Measurements from ENCODE around the gene MRPS22. TPM values are rescaled to one million over a fixed set of nuclear protein-coding genes. Genes with fewer than 3 reads are reported as not detected.

MRPS22 gene
- total RNA-seq, 6 experiments from 2014 or later = 65.8 to 74.1 (median 71.0) TPM

DNA sequence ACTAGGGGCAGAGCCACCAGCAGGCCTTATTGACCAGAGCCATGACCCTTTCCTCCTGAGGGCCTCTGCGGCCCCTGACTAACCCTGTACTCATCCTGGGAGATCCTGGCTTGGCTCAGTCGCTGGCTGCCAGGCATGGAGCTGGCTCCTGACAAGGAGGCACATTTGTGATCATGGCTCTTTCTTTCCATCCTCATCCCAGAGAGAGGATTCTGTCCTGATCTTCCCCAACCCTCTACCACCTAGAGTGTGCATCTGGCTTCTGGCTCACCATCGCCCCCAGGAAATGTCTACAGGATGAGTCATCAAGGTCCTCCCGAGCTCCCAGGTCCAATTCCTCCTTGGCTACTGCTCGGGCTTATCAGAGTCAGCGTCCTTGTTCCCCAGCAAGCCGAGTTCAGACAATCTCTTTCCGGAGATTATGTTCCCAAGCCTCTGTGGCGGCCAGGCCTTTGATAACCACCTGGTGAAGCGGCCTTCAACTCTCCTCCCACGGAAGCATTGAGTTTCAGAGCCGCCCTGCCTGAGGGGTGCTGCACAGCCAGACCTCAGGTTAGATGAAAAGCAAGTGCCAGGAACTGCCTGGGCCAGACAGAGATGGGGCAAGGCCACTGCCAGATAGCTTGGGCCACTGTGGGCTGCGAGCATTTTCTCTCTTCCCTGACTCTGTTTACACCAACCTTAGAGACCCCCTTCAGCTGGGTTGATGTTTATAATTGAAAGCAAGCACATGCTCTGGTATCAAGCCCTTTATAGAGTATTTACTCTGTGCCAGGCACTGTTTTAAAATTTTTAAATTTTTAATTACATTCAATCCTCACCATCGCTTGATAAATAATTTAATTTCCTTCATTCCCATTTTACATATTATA lies 44.3 kb upstream of the MRPS22 start:
- peak overlapping the region; percentile 52 for H3K4me3 Mint-ChIP-seq
- TF ChIP-seq, protein P1, sequence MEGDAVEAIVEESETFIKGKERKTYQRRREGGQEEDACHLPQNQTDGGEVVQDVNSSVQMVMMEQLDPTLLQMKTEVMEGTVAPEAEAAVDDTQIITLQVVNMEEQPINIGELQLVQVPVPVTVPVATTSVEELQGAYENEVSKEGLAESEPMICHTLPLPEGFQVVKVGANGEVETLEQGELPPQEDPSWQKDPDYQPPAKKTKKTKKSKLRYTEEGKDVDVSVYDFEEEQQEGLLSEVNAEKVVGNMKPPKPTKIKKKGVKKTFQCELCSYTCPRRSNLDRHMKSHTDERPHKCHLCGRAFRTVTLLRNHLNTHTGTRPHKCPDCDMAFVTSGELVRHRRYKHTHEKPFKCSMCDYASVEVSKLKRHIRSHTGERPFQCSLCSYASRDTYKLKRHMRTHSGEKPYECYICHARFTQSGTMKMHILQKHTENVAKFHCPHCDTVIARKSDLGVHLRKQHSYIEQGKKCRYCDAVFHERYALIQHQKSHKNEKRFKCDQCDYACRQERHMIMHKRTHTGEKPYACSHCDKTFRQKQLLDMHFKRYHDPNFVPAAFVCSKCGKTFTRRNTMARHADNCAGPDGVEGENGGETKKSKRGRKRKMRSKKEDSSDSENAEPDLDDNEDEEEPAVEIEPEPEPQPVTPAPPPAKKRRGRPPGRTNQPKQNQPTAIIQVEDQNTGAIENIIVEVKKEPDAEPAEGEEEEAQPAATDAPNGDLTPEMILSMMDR (IDR thresholded peaks at IDR 0.05) = no peak
- peaks cover 41% of the 10 kb centered on the region for H3K36me3 Mint-ChIP-seq (ENCODE audit: low read depth)
- peaks cover 96% of the 10 kb centered on the region for H3K4me1 Mint-ChIP-seq (ENCODE audit: low read depth)
- peak overlapping the region; percentile 96 for H3K27ac Mint-ChIP-seq
- peak; percentile 75 for DNase-seq
- H3K9me3 Mint-ChIP-seq = no peaks in the 10 kb centered on the region; the same call in 1 of the 2 replicates
- H3K27me3 Mint-ChIP-seq (ENCODE audit: insufficient read depth) = peaks cover 8% of the 10 kb centered on the region

DNA sequence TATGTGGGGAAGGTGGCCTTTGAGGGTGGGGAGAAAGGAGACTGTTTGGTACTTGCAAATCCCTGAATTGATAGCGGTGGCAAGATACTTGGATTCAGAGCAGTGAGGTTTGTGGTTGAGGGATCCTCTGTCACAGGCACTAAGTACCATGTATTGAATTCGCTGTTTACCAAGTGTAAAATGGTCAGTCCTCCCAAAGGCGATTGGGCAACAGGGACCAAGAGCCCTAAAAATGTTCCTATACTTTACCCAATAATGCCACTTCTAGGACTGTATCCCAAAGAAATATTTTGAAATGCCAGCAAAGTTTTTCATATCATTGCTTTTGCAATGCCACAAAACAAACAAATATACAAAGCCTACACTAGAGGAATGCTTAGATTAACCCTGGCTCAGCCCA lies 43.4 kb upstream of the MRPS22 start:
- Mint-ChIP-seq H3K36me3 (ENCODE audit: low read depth) (peaks cover 39% of the 10 kb centered on the region), H3K4me3 (peak overlapping the region; percentile 40), H3K27ac (peak overlapping the region; percentile 96), H3K27me3 (ENCODE audit: insufficient read depth) (peaks cover 7% of the 10 kb centered on the region), H3K9me3 (no peaks in the 10 kb centered on the region; the same call in 1 of the 2 replicates), H3K4me1 (ENCODE audit: low read depth) (peaks cover 95% of the 10 kb centered on the region)
- DNase-seq = no peak
- TF ChIP-seq, protein P1 (IDR thresholded peaks at IDR 0.05) = no peak

DNA sequence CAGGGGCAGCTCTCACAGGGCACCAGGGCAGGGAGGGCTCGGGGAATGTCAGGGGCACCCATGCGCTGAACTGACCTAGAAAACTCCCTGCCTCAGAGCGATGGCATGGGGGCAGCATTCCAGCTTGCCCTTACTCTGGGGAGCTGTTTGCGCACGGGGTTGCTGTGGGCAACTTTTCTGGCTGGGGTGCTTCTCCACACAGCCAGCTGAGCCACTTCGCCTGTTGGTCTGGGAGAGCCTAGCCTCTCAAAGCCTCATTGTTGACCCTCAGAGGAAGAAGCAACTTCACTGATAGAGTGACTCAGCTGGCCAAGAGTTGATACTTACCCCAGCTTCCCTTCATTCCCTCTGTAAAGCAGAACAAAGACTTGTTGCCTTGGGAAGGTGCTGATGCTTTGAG lies 42.6 kb upstream of the MRPS22 start:
- no peaks in the 10 kb centered on the region; the same call in 1 of the 2 replicates for H3K9me3 Mint-ChIP-seq
- DNase-seq = peak; percentile 34
- peak overlapping the region; percentile 96 for H3K27ac Mint-ChIP-seq
- peaks cover 98% of the 10 kb centered on the region for H3K4me1 Mint-ChIP-seq (ENCODE audit: low read depth)
- H3K36me3 Mint-ChIP-seq (ENCODE audit: low read depth) = peaks cover 42% of the 10 kb centered on the region
- TF ChIP-seq, protein P1 (IDR thresholded peaks at IDR 0.05) = no peak
- H3K4me3 Mint-ChIP-seq = no peak overlapping the region; the same call in 1 of the 2 replicates
- H3K27me3 Mint-ChIP-seq (ENCODE audit: insufficient read depth) = 0 out of 2 replicates have a peak, but pooled peaks cover 3% of the 10 kb centered on the region

DNA sequence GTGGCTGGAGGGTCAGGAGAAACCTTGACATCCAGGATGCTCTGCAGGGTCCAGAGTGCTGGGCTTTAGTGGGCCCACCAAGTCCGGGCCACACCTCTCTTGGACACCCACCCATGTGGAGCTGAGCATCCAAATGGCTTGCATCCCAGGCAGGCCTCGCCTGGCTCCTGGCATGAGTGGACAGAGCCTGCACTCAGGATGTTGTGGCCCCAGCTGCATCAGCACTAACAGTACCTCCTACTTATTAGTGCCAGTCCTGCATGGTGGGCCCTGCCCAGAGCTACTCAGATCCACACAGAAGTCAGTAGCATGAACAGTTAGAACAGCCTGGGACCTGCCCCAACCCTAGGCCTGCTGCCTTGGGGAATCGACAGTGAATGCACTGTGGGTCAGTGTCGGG lies 42.2 kb upstream of the MRPS22 start:
- TF ChIP-seq, protein P1 (IDR thresholded peaks at IDR 0.05) = no peak
- Mint-ChIP-seq H3K27ac (peak overlapping the region; percentile 96), H3K4me1 (ENCODE audit: low read depth) (peaks cover 97% of the 10 kb centered on the region), H3K4me3 (no peak overlapping the region; the same call in 1 of the 2 replicates), H3K9me3 (no peaks in the 10 kb centered on the region; the same call in 1 of the 2 replicates), H3K36me3 (ENCODE audit: low read depth) (peaks cover 42% of the 10 kb centered on the region), H3K27me3 (ENCODE audit: insufficient read depth) (0 out of 2 replicates have a peak, but pooled peaks cover 3% of the 10 kb centered on the region)
- DNase-seq = peak; percentile 31

DNA sequence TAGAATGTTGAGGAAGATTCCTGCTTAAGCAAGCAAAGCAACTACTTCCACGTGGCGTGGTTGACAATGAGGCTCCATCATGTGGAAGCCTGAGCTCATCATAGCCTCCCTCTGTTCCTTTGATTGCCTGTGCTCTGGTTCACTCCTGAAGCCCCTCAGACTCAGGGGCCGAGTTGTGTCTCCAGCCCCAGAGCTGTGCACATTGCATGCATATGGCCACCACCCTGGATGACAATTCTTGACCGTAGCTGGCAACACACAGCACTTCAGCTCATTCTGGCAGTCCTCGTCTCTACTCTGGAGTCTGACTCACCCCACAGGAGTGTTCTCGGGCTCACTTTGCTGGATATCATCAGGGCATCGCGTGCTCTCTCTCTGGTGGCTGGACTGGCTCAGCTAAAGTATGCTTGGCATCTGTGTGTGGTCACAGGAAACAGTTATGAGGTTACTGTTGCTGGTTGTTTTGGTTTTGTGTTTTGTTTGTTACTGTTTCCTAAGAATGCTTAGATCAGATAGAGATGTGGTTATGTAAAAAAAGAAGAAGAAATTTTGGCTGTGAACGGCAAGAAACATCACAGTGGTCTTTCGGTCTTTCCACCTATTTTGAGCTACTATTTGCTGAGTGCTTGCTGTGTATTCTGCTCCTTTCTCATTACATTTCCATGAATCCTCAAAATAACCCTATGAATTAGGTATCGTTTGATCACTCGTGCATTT lies 41.6 kb upstream of the MRPS22 start:
- Mint-ChIP-seq H3K9me3 (no peaks in the 10 kb centered on the region; the same call in 1 of the 2 replicates), H3K27ac (peak overlapping the region; percentile 96), H3K4me3 (peak overlapping the region; percentile 66), H3K4me1 (ENCODE audit: low read depth) (peaks cover 96% of the 10 kb centered on the region), H3K36me3 (ENCODE audit: low read depth) (peaks cover 38% of the 10 kb centered on the region), H3K27me3 (ENCODE audit: insufficient read depth) (0 out of 2 replicates have a peak, but pooled peaks cover 3% of the 10 kb centered on the region)
- peak; percentile 100 for DNase-seq
- TF ChIP-seq, protein P1 (IDR thresholded peaks at IDR 0.05) = no peak

All from HFFc6 (cell line).